Keratinocyte (primary cell): Measurements from ENCODE around the gene TMEM221. TPM values are rescaled to one million over a fixed set of nuclear protein-coding genes. Genes with fewer than 3 reads are reported as not detected.
A peak's percentile ranks its signal among the peaks of the same experiment; 100 is the strongest.

Experiments used
- DNase-seq: peaks from one replicate; pipeline ENCODE4 v3.0.0-alpha.2; 2011; ENCODE audit warnings: low read depth, missing footprints, low spot score
- FAIRE-seq: peaks from 2 replicates; lab custom pipeline; 2011; peaks lifted over from hg19 to GRCh38; lab: Jason Lieb, UNC
- H2AFZ ChIP-seq: 2 replicates; pipeline ENCODE4 v1.6.0; 2012; ENCODE audit warnings: low read length, control low read depth, inconsistent platforms; ENCODE audit not compliant: control insufficient read depth
- H3K27ac ChIP-seq: 2 replicates; pipeline ENCODE4 v1.5.1; 2011; ENCODE audit warnings: low read length; ENCODE audit not compliant: control insufficient read depth, insufficient read depth
- H3K27me3 ChIP-seq: 3 replicates; pipeline ENCODE4 v1.6.0; 2011; ENCODE audit warnings: low read length; ENCODE audit not compliant: control insufficient read depth, insufficient read depth; ENCODE audit errors: extremely low read depth
- H3K36me3 ChIP-seq, 2 experiments: 2 replicates in 1 of 2; 3 replicates in 1 of 2; pipeline ENCODE4 v1.5.1; 2011; ENCODE audit warnings: low read length in 2 of 2, mild to moderate bottlenecking in 1 of 2; ENCODE audit not compliant: control insufficient read depth in 2 of 2, insufficient read depth in 2 of 2; ENCODE audit errors: extremely low read depth in 1 of 2
- H3K4me1 ChIP-seq: 3 replicates; pipeline ENCODE4 v1.5.1; 2011; ENCODE audit warnings: low read length; ENCODE audit not compliant: control insufficient read depth, insufficient read depth; ENCODE audit errors: extremely low read depth
- H3K4me2 ChIP-seq: 3 replicates; pipeline ENCODE4 v1.6.0; 2011; ENCODE audit warnings: low read depth, low read length; ENCODE audit not compliant: control insufficient read depth, insufficient read depth; ENCODE audit errors: extremely low read depth
- H3K4me3 ChIP-seq, 3 experiments: fragments of 200-600 bp in 1 of 3; sonication (generic) in 1 of 3; 2 replicates in 2 of 3; 3 replicates in 1 of 3; pipeline ENCODE4 v1.5.1; 2011 to 2016; ENCODE audit warnings: low read length in 3 of 3, mild to moderate bottlenecking in 3 of 3, control low read depth in 2 of 3, inconsistent platforms in 1 of 3, low read depth in 1 of 3, mixed read lengths in 1 of 3, mixed run types in 1 of 3, moderate library complexity in 1 of 3; ENCODE audit not compliant: control insufficient read depth in 2 of 3, insufficient read depth in 2 of 3; ENCODE audit errors: extremely low read depth in 1 of 3
- H3K79me2 ChIP-seq: 2 replicates; pipeline ENCODE4 v1.6.0; 2012; ENCODE audit warnings: low read length; ENCODE audit not compliant: control insufficient read depth, insufficient read depth
- H3K9ac ChIP-seq: 3 replicates; pipeline ENCODE4 v1.6.0; 2011; ENCODE audit warnings: low read length; ENCODE audit not compliant: control insufficient read depth, insufficient read depth; ENCODE audit errors: extremely low read depth
- H3K9me1 ChIP-seq: 3 replicates; pipeline ENCODE4 v1.6.0; 2011; ENCODE audit warnings: low read length; ENCODE audit not compliant: control insufficient read depth, insufficient read depth; ENCODE audit errors: extremely low read depth
- H3K9me3 ChIP-seq: 2 replicates; pipeline ENCODE4 v1.5.1; 2012; ENCODE audit warnings: low read depth, low read length; ENCODE audit not compliant: control insufficient read depth
- H4K20me1 ChIP-seq: 3 replicates; pipeline ENCODE4 v1.6.0; 2011; ENCODE audit warnings: low read length; ENCODE audit not compliant: control insufficient read depth, insufficient read depth; ENCODE audit errors: extremely low read depth
- CTCF ChIP-seq, 3 experiments: IDR thresholded peaks in 1 of 3; conservative IDR thresholded peaks in 1 of 3; optimal IDR thresholded peaks in 1 of 3; 2 replicates in 2 of 3; 3 replicates in 1 of 3; pipeline versions ENCODE3 to v1.5.1; 2011; ENCODE audit warnings: low read length in 3 of 3, mild to moderate bottlenecking in 3 of 3, moderate library complexity in 2 of 3, control low read depth in 1 of 3, inconsistent platforms in 1 of 3; ENCODE audit not compliant: insufficient read depth in 2 of 3; ENCODE audit errors: extremely low read depth in 1 of 3
- EZH2 ChIP-seq: IDR thresholded peaks from one replicate; pipeline ENCODE4 v1.6.1; 2012; ENCODE audit warnings: inconsistent platforms, mild to moderate bottlenecking, low read length, moderate library complexity
- dilution Hi-C: fragments of 300-500 bp; cut with MboI; formaldehyde crosslinking; loops from one replicate; pipeline ENCODE4 v1.7.0; 2020; ENCODE audit warnings: low sequenced_read_pairs; ENCODE audit not compliant: extremely low pct_ligation_motif_present
- polyA plus RNA-seq, 5 experiments: library from polyadenylated mRNA; depleted of rRNA in 3 of 5; stranded (reverse) in 3 of 5; stranded (forward) in 1 of 5; unstranded in 1 of 5; fragments of >200 nt; gene quantifications; 1 replicate in 1 of 5; 2 replicates in 3 of 5; 3 replicates in 1 of 5; pipeline versions ENCODE4 v1.2.1 to v1.2.3, GENCODE V29; 2011 to 2012; ENCODE audit warnings: missing spikeins in 2 of 5, low read depth in 1 of 5, low replicate concordance in 1 of 5

TMEM221 gene
- polyA plus RNA-seq, 1 donor (not counting 4 experiments of a cell fraction or from before 2014, with no cell fraction given), result 0.04 TPM

- no peak for TF ChIP-seq EZH2
- no peak for TF ChIP-seq CTCF (optimal IDR thresholded peaks at IDR 0.05 in 1 of 3, IDR thresholded peaks at IDR 0.05 in 1 of 3, conservative IDR thresholded peaks at IDR 0.05 in 1 of 3; ENCODE audit: extremely low read depth in 1 of 3, insufficient read depth in 2 of 3, low read length in 3 of 3)
- Histone ChIP-seq H3K4me2 (no peak overlapping the region), H3K4me3 (no peak overlapping the region), H2AFZ (no peak overlapping the region), H3K27me3 (peaks cover 3% of the 10 kb centered on the region), H3K27ac (no peak overlapping the region), H3K9me3 (no peaks in the 10 kb centered on the region), H3K79me2 (no peaks in the 10 kb centered on the region), H3K36me3 (no peaks in the 10 kb centered on the region), H4K20me1 (no peaks in the 10 kb centered on the region), H3K4me1 (no peaks in the 10 kb centered on the region), H3K9ac (no peak overlapping the region), H3K9me1 (no peaks in the 10 kb centered on the region)
- dilution Hi-C loops, result no loop called here
- DNase-seq (no peak), FAIRE-seq (no peak)
Measured at GRCh38 chr19:17406046-17406886, 42.2 kb downstream of the TMEM221 start.

DNA sequence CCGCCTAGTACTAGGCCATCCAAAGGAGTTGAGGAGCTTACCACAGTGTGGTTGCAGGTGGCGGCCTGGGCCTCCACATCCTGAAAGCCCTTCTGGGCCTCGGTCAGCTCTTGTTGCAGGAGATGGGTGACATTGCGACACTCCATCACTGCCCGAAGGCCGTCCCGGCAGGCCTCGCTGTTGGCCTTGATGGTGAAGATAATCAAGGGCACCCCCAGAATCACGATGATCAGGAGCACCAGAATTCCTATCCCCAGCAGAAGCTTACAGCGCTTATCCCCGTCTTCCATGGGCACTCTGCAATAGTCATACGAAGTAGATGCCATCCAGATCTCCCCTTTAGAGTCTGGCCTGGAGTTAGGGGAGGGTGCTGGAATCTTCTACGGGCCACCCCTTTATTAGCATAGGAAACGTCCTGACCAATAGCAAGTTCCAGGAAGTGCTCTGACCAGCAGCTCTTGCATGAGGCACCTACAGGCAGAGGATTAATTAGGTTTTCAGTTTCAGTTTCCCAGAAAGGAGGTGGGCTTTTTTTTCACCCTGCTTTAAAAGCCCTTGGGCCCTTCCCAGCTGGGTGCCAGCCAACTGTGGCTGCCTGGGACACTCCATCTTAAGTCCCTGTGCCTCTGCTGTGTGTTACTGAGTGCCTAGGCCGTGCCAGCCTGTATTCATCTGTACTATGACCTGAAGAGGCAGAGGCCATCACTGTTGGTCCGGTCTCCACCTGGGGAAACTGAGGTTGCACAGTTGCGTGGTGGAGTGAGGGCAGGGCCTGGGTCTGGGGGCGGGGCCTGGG, 43.0 kb downstream of the TMEM221 start, which contains the start of gene BST2:
BST2 (minus strand) TSS at position 381 of the 796 bp plus-strand sequence; CDS start at position 326, 55 bp downstream.
- Histone ChIP-seq H3K9ac (no peak within 1 kb of the TSS), H3K9me1 (no peaks in the 10 kb centered on the region), H2AFZ (peak within 1 kb of the TSS; percentile 12), H3K4me3 (no peak within 1 kb of the TSS), H3K27me3 (peaks cover 3% of the 10 kb centered on the region), H4K20me1 (no peaks in the 10 kb centered on the region), H3K79me2 (no peaks in the 10 kb centered on the region), H3K36me3 (no peaks in the 10 kb centered on the region), H3K4me1 (no peaks in the 10 kb centered on the region), H3K4me2 (no peak within 1 kb of the TSS), H3K27ac (no peak within 1 kb of the TSS), H3K9me3 (no peaks in the 10 kb centered on the region)
- FAIRE-seq, result no peak
- no peak for DNase-seq
- TF ChIP-seq EZH2 (no peak), CTCF (optimal IDR thresholded peaks at IDR 0.05 in 1 of 3, IDR thresholded peaks at IDR 0.05 in 1 of 3, conservative IDR thresholded peaks at IDR 0.05 in 1 of 3; ENCODE audit: extremely low read depth in 1 of 3, insufficient read depth in 2 of 3, low read length in 3 of 3) (no peak)
- dilution Hi-C loops, result no loop called here
